ENCODE data around the gene MICU1. TPM values are rescaled to one million over a fixed set of nuclear protein-coding genes. Genes with fewer than 3 reads are reported as not detected.

Gene MICU1
- total and polyA plus RNA-seq, 2 of the 13 experiments (the other 11 are each of a cell fraction or from before 2014, with no cell fraction given), result 32.5 to 56.1 TPM

- TF ChIP-seq TEF (CRISPR knock-in tag; IDR thresholded peaks at IDR 0.05) (no peak), SNAPC4 (CRISPR knock-in tag; IDR thresholded peaks at IDR 0.05) (no peak), PHF5A (CRISPR knock-in tag; IDR thresholded peaks at IDR 0.05; ENCODE audit: low read depth, unreplicated experiment) (no peak), E2F5 (CRISPR knock-in tag; conservative IDR thresholded peaks at IDR 0.05) (no peak), ARHGAP35 (CRISPR knock-in tag; IDR thresholded peaks at IDR 0.05; ENCODE audit: borderline replicate concordance) (no peak), RBM22 (optimal IDR thresholded peaks at IDR 0.05; ENCODE audit: low read length) (no peak), STAT6 (CRISPR knock-in tag; IDR thresholded peaks at IDR 0.05; ENCODE audit: borderline replicate concordance) (no peak), TOE1 (CRISPR knock-in tag; IDR thresholded peaks at IDR 0.05) (no peak), ZNF710 (CRISPR knock-in tag; IDR thresholded peaks at IDR 0.05; ENCODE audit: borderline replicate concordance) (peak; percentile 74; the same call in 1 of the 2 replicates), ZNF646 (CRISPR knock-in tag; IDR thresholded peaks at IDR 0.05) (no peak)
Observed at GRCh38 chr10:72542396-72542815, 83.5 kb downstream of the MICU1 start (continued).

Data from HepG2 (cell line).